HEK293 (cell line): ENCODE measurements around the gene PTX4.

Experiments used
- CTCF ChIP-seq: fragments of 450-650 bp; formaldehyde crosslinking; IDR thresholded peaks from 2 replicates; pipeline ENCODE4 v1.5.1; 2016; ENCODE audit warnings: missing biosample characterization, missing genetic modification characterization
- REPIN1 ChIP-seq: fragments of 450-650 bp; formaldehyde crosslinking; IDR thresholded peaks from 2 replicates; pipeline ENCODE4 v1.5.1; 2017; ENCODE audit warnings: missing biosample characterization, missing genetic modification characterization, low read depth
- SP2 ChIP-seq: fragments of 450-650 bp; formaldehyde crosslinking; IDR thresholded peaks from 2 replicates; pipeline ENCODE4 v1.5.1; 2016; ENCODE audit warnings: missing biosample characterization, missing genetic modification characterization
- ZBTB7A ChIP-seq: fragments of 450-650 bp; formaldehyde crosslinking; IDR thresholded peaks from 2 replicates; pipeline ENCODE4 v1.5.1; 2016; ENCODE audit warnings: low read depth, missing biosample characterization, missing genetic modification characterization
- ZNF121 ChIP-seq: fragments of 450-650 bp; formaldehyde crosslinking; IDR thresholded peaks from 2 replicates; pipeline ENCODE4 v1.5.1; 2016; ENCODE audit warnings: missing biosample characterization, missing genetic modification characterization
- ZNF530 ChIP-seq: fragments of 450-650 bp; formaldehyde crosslinking; IDR thresholded peaks from 2 replicates; pipeline ENCODE4 v1.5.1; 2016; ENCODE audit warnings: low read depth, missing biosample characterization, missing genetic modification characterization
- ZNF544 ChIP-seq: fragments of 450-650 bp; formaldehyde crosslinking; IDR thresholded peaks from 2 replicates; pipeline ENCODE4 v1.5.0; 2017; ENCODE audit warnings: missing biosample characterization, missing genetic modification characterization
- ZNF843 ChIP-seq: fragments of 450-650 bp; formaldehyde crosslinking; IDR thresholded peaks from 2 replicates; pipeline ENCODE4 v1.5.1; 2016; ENCODE audit warnings: missing biosample characterization, missing genetic modification characterization

- TF ChIP-seq CTCF = no peak
- TF ChIP-seq ZNF530 (tag by site-specific recombination) = no peak
- no peak for TF ChIP-seq SP2 (tag by site-specific recombination)
- no peak for TF ChIP-seq ZNF121 (tag by site-specific recombination)
- TF ChIP-seq ZNF544 (tag by site-specific recombination) = no peak
- no peak for TF ChIP-seq ZBTB7A (tag by site-specific recombination)
- TF ChIP-seq ZNF843 = no peak
- no peak for TF ChIP-seq REPIN1
Measured at GRCh38 chr16:1465567-1465915, 23.2 kb downstream of the PTX4 start.
